HepG2 (cell line): Measurements from ENCODE around the gene TXLNA. TPM values are rescaled to one million over a fixed set of nuclear protein-coding genes. Genes with fewer than 3 reads are reported as not detected.

Experiments used
- ATM ChIP-seq: fragments of 450-650 bp; IDR thresholded peaks from 2 replicates; pipeline ENCODE4 v1.7.1; 2017; ENCODE audit warnings: mild to moderate bottlenecking, borderline replicate concordance
- EED ChIP-seq: sonication (generic); formaldehyde crosslinking; IDR thresholded peaks from 2 replicates; pipeline ENCODE4 v1.5.0; 2020; ENCODE audit warnings: mild to moderate bottlenecking, missing genetic modification reagents
- HNRNPH1 ChIP-seq: fragments of 200-400 bp; formaldehyde crosslinking; optimal IDR thresholded peaks from 2 replicates; pipeline ENCODE3; 2017; ENCODE audit warnings: mild to moderate bottlenecking, low read depth, low read length
- JUND ChIP-seq: sonication (generic); formaldehyde crosslinking; IDR thresholded peaks from 2 replicates; pipeline ENCODE4 v1.8.0; 2022; ENCODE audit warnings: mild to moderate bottlenecking, missing genetic modification reagents
- KDM2A ChIP-seq: sonication (generic); formaldehyde crosslinking; IDR thresholded peaks from 2 replicates; pipeline ENCODE4 v1.4.0; 2020; ENCODE audit warnings: low read depth, missing genetic modification reagents, borderline replicate concordance
- POLR2AphosphoS2 ChIP-seq: IDR thresholded peaks from 2 replicates; pipeline ENCODE4 v1.6.1; 2011; ENCODE audit warnings: low read depth, low read length, improper control_type of control experiment
- POLR2G ChIP-seq: fragments of 200-400 bp; formaldehyde crosslinking; IDR thresholded peaks from 2 replicates; pipeline ENCODE4 v1.6.1; 2018; ENCODE audit warnings: mild to moderate bottlenecking, low read depth, low read length, moderate library complexity
- REL ChIP-seq: sonication (generic); formaldehyde crosslinking; conservative IDR thresholded peaks from 2 replicates; pipeline ENCODE4 v1.8.0; 2022; ENCODE audit warnings: mild to moderate bottlenecking, missing genetic modification reagents, moderate library complexity
- SMAD3 ChIP-seq: sonication (generic); formaldehyde crosslinking; IDR thresholded peaks from 2 replicates; pipeline ENCODE4 v1.4.0; 2020; ENCODE audit warnings: missing genetic modification reagents
- SNAPC2 ChIP-seq: sonication (generic); formaldehyde crosslinking; IDR thresholded peaks from 2 replicates; pipeline ENCODE4 v1.8.1; 2022; ENCODE audit warnings: mild to moderate bottlenecking, missing genetic modification reagents
- SRF ChIP-seq: IDR thresholded peaks from 2 replicates; pipeline ENCODE4 v1.6.1; 2011; ENCODE audit warnings: mild to moderate bottlenecking, low read depth, low read length, moderate library complexity
- THYN1 ChIP-seq: sonication (generic); formaldehyde crosslinking; IDR thresholded peaks from 2 replicates; pipeline ENCODE4 v1.8.1; 2023; ENCODE audit warnings: low read depth, mild to moderate bottlenecking, moderate library complexity, missing genetic modification reagents, borderline replicate concordance
- ZKSCAN8 ChIP-seq: IDR thresholded peaks from 2 replicates; pipeline ENCODE4 v1.6.1; 2016; ENCODE audit warnings: borderline replicate concordance, missing genetic modification reagents, missing compliant biosample characterization
- ZNF354B ChIP-seq: sonication (generic); formaldehyde crosslinking; IDR thresholded peaks from 2 replicates; pipeline ENCODE4 v1.8.0; 2022; ENCODE audit warnings: mild to moderate bottlenecking, missing genetic modification reagents
- ZNF446 ChIP-seq: sonication (generic); formaldehyde crosslinking; IDR thresholded peaks from 2 replicates; pipeline ENCODE4 v1.5.0; 2020; ENCODE audit warnings: mild to moderate bottlenecking, missing genetic modification reagents
- polyA plus RNA-seq, 8 experiments: library from polyadenylated mRNA; depleted of rRNA in 3 of 8; stranded (reverse) in 7 of 8; unstranded in 1 of 8; fragments of >200 nt; fragmentation: Illumina TruSeq in 4 of 8; extraction: Trizol in 4 of 8; gene quantifications; 2 replicates each; pipeline versions ENCODE4 v1.2.1 to v1.2.3, GENCODE V29; 2011 to 2016; ENCODE audit warnings: low read depth in 4 of 8, missing spikeins in 1 of 8, mixed read lengths in 1 of 8; ENCODE audit not compliant: insufficient read depth in 1 of 8
- total RNA-seq, 5 experiments: library from RNA; depleted of rRNA; stranded (reverse); fragments of >200 nt; fragmentation: Illumina TruSeq; extraction: Trizol; gene quantifications; 2 replicates each; pipeline ENCODE4 v1.2.3, GENCODE V29; 2016; ENCODE audit warnings: low read depth in 1 of 5
- TF ChIP-seq, protein P1 (sequence below): sonication (generic); formaldehyde crosslinking; IDR thresholded peaks from 2 replicates; pipeline ENCODE4 v1.4.0; 2020; ENCODE audit warnings: missing genetic modification reagents
- TF ChIP-seq, protein P2 (sequence below): sonication (generic); formaldehyde crosslinking; IDR thresholded peaks from 2 replicates; pipeline ENCODE4 v1.5.0; 2020; ENCODE audit warnings: missing genetic modification reagents
- TF ChIP-seq, protein P3 (sequence below): sonication (generic); formaldehyde crosslinking; IDR thresholded peaks from 2 replicates; pipeline ENCODE4 v1.4.0; 2020; ENCODE audit warnings: low read depth, mild to moderate bottlenecking, missing genetic modification reagents
- TF ChIP-seq, protein P4 (sequence below): sonication (generic); formaldehyde crosslinking; IDR thresholded peaks from 2 replicates; pipeline ENCODE4 v1.4.0; 2020; ENCODE audit warnings: missing genetic modification reagents
- TF ChIP-seq, protein P5 (sequence below): sonication (generic); formaldehyde crosslinking; IDR thresholded peaks from 2 replicates; pipeline ENCODE4 v1.4.0; 2020; ENCODE audit warnings: missing genetic modification reagents
- TF ChIP-seq, protein P6 (sequence below): sonication (generic); formaldehyde crosslinking; IDR thresholded peaks from 2 replicates; pipeline ENCODE4 v1.4.0; 2020; ENCODE audit warnings: missing genetic modification reagents

Gene TXLNA
- total and polyA plus RNA-seq, 2 of the 13 experiments (the other 11 are each of a cell fraction or from before 2014, with no cell fraction given) = 29.6 to 67.8 TPM

DNA sequence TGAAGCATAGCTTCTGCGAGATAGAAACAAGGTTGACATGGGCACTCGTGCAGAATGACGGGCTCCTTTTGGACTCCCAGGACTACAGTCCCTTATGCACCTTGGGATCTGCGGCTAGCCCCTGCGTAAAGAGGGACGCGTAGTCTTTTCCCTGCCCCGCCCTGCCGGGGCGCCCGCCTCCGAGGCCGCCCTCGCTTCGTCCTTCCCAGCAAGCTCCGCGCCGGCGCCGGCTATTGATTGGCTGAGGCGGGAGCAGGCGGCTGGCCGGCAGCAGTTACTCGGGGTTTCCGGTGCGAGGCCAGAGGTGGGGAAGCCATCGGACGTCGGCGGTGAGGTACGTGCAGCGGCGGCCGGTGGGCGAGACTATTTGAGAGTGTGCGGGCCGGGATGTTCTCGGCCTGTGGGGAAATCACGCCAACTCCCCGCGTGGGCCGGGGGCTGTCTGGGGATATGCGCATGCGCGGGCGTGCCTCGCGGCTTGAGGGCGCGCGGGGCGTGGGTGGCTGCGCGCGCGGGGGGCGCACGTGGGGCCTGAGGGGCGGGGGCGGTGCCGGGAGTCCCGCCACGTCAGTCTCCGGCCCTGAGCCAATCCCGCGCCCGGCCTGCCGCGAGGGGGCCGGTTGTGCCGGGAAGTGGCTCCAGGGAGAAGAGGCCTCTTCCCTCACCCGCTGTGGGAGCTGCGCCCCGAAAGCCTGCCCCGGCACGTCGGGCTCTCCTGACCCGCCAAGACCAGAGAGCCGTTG lies at the start of gene TXLNA (continued):
- TF ChIP-seq, protein P1, sequence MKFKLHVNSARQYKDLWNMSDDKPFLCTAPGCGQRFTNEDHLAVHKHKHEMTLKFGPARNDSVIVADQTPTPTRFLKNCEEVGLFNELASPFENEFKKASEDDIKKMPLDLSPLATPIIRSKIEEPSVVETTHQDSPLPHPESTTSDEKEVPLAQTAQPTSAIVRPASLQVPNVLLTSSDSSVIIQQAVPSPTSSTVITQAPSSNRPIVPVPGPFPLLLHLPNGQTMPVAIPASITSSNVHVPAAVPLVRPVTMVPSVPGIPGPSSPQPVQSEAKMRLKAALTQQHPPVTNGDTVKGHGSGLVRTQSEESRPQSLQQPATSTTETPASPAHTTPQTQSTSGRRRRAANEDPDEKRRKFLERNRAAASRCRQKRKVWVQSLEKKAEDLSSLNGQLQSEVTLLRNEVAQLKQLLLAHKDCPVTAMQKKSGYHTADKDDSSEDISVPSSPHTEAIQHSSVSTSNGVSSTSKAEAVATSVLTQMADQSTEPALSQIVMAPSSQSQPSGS (CRISPR knock-in tag) = peak; percentile 68; the same call in 1 of the 2 replicates
- TF ChIP-seq ATM (no peak), ZNF354B (CRISPR knock-in tag) (0 out of 2 replicates have a peak, but pooled peaks have one; percentile 24), SRF (no peak), EED (peak; percentile 96), REL (CRISPR knock-in tag) (peak; percentile 81), JUND (CRISPR knock-in tag) (no peak), SMAD3 (no peak), ZKSCAN8 (CRISPR knock-in tag) (no peak), HNRNPH1 (no peak), POLR2G (peak; percentile 95), ZNF446 (CRISPR knock-in tag) (peak; percentile 83; the same call in 1 of the 2 replicates), KDM2A (CRISPR knock-in tag) (peak; percentile 94), POLR2AphosphoS2 (no peak), SNAPC2 (CRISPR knock-in tag) (peak; percentile 85), THYN1 (CRISPR knock-in tag) (no peak)
- TF ChIP-seq, protein P2, sequence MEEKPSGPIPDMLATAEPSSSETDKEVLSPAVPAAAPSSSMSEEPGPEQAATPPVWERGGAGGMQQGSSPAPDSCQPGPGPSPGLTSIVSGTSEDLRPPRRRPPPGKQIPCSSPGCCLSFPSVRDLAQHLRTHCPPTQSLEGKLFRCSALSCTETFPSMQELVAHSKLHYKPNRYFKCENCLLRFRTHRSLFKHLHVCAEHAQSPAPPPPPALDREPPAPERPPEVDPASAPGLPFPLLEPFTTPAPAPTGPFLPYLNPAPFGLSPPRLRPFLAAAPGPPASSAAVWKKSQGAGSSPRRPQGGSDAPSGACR = no peak
- TF ChIP-seq, protein P3, sequence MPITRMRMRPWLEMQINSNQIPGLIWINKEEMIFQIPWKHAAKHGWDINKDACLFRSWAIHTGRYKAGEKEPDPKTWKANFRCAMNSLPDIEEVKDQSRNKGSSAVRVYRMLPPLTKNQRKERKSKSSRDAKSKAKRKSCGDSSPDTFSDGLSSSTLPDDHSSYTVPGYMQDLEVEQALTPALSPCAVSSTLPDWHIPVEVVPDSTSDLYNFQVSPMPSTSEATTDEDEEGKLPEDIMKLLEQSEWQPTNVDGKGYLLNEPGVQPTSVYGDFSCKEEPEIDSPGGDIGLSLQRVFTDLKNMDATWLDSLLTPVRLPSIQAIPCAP = no peak
- TF ChIP-seq, protein P4, sequence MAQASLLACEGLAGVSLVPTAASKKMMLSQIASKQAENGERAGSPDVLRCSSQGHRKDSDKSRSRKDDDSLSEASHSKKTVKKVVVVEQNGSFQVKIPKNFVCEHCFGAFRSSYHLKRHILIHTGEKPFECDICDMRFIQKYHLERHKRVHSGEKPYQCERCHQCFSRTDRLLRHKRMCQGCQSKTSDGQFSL = no peak
- TF ChIP-seq, protein P5, sequence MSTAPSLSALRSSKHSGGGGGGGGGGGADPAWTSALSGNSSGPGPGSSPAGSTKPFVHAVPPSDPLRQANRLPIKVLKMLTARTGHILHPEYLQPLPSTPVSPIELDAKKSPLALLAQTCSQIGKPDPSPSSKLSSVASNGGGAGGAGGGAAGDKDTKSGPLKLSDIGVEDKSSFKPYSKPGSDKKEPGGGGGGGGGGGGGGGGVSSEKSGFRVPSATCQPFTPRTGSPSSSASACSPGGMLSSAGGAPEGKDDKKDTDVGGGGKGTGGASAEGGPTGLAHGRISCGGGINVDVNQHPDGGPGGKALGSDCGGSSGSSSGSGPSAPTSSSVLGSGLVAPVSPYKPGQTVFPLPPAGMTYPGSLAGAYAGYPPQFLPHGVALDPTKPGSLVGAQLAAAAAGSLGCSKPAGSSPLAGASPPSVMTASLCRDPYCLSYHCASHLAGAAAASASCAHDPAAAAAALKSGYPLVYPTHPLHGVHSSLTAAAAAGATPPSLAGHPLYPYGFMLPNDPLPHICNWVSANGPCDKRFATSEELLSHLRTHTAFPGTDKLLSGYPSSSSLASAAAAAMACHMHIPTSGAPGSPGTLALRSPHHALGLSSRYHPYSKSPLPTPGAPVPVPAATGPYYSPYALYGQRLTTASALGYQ = peak; percentile 41; the same call in 1 of the 2 replicates
- TF ChIP-seq, protein P6, sequence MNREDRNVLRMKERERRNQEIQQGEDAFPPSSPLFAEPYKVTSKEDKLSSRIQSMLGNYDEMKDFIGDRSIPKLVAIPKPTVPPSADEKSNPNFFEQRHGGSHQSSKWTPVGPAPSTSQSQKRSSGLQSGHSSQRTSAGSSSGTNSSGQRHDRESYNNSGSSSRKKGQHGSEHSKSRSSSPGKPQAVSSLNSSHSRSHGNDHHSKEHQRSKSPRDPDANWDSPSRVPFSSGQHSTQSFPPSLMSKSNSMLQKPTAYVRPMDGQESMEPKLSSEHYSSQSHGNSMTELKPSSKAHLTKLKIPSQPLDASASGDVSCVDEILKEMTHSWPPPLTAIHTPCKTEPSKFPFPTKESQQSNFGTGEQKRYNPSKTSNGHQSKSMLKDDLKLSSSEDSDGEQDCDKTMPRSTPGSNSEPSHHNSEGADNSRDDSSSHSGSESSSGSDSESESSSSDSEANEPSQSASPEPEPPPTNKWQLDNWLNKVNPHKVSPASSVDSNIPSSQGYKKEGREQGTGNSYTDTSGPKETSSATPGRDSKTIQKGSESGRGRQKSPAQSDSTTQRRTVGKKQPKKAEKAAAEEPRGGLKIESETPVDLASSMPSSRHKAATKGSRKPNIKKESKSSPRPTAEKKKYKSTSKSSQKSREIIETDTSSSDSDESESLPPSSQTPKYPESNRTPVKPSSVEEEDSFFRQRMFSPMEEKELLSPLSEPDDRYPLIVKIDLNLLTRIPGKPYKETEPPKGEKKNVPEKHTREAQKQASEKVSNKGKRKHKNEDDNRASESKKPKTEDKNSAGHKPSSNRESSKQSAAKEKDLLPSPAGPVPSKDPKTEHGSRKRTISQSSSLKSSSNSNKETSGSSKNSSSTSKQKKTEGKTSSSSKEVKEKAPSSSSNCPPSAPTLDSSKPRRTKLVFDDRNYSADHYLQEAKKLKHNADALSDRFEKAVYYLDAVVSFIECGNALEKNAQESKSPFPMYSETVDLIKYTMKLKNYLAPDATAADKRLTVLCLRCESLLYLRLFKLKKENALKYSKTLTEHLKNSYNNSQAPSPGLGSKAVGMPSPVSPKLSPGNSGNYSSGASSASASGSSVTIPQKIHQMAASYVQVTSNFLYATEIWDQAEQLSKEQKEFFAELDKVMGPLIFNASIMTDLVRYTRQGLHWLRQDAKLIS (CRISPR knock-in tag) = no peak
